ENCODE measurements around the gene MRPL44.
"Not testable (repeated sequence)": the region's sequence is repeated elsewhere in the genome, so short reads cannot be mapped to it uniquely, and the experiment has no call there.

MRPL44 gene

GRCh38 chr2:223973606-223974005, 16.3 kb downstream of the MRPL44 start:
- no peak for DNase-seq

GRCh38 chr2:223976635-223977226, 19.5 kb downstream of the MRPL44 start:
- peak; percentile 86 for DNase-seq

GRCh38 chr2:223978451-223978850, 21.2 kb downstream of the MRPL44 start:
- DNase-seq, result no peak

- peak; percentile 65 for DNase-seq
Measured at GRCh38 chr2:223979730-223980396, 22.6 kb downstream of the MRPL44 start.

GRCh38 chr2:223980397-223980735, 23.1 kb downstream of the MRPL44 start:
- no peak for DNase-seq

GRCh38 chr2:223980803-223981202, 23.5 kb downstream of the MRPL44 start:
- DNase-seq, result no peak

GRCh38 chr2:223981241-223981640, 24.0 kb downstream of the MRPL44 start:
- DNase-seq, result no peak

- no peak for DNase-seq
Measured at GRCh38 chr2:223989206-223989855, 32.1 kb downstream of the MRPL44 start.

- no peak for DNase-seq
Measured at GRCh38 chr2:223989856-223990232, 32.6 kb downstream of the MRPL44 start.

- no peak for DNase-seq
Measured at GRCh38 chr2:223991611-223992010, 34.3 kb downstream of the MRPL44 start.

- DNase-seq, result peak; percentile 78
Measured at GRCh38 chr2:223993634-223994232, 36.5 kb downstream of the MRPL44 start.

GRCh38 chr2:223994562-223995162, 37.4 kb downstream of the MRPL44 start:
- no peak for DNase-seq

GRCh38 chr2:223995569-223995968, 38.3 kb downstream of the MRPL44 start:
- peak; percentile 75 for DNase-seq

- no peak for DNase-seq
Measured at GRCh38 chr2:223996391-223996790, 39.1 kb downstream of the MRPL44 start.

GRCh38 chr2:223997938-223998337, 40.7 kb downstream of the MRPL44 start:
- DNase-seq, result peak; percentile 19

- DNase-seq, result no peak
Measured at GRCh38 chr2:223998948-223999347, 41.7 kb downstream of the MRPL44 start.

- DNase-seq, result no peak
Measured at GRCh38 chr2:223999862-224000261, 42.6 kb downstream of the MRPL44 start.

- not testable (repeated sequence) for DNase-seq
Measured at GRCh38 chr2:224000662-224001061, 43.4 kb downstream of the MRPL44 start.

GRCh38 chr2:224004105-224004695, 46.9 kb downstream of the MRPL44 start:
- no peak for DNase-seq

GRCh38 chr2:224008702-224009261, 51.5 kb downstream of the MRPL44 start:
- no peak for DNase-seq

- no peak for DNase-seq
Measured at GRCh38 chr2:224009605-224010315, 52.5 kb downstream of the MRPL44 start.

- DNase-seq, result no peak
Measured at GRCh38 chr2:224011837-224012236, 54.6 kb downstream of the MRPL44 start.

All from fibroblast of skin of right biceps (primary cell).